ENCODE results near the gene CHIC2. TPM values are rescaled to one million over a fixed set of nuclear protein-coding genes. Genes with fewer than 3 reads are reported as not detected.

CHIC2 gene
- total RNA-seq, 1 experiment from 2014 or later, result 10.8 TPM

GRCh38 chr4:54016504-54016903 is 47.9 kb downstream of the CHIC2 start:
- no peak for TF ChIP-seq POLR2AphosphoS5 (IDR thresholded peaks at IDR 0.05; ENCODE audit: low read depth, low read length)
- TF ChIP-seq ZNF274 (IDR thresholded peaks at IDR 0.05; ENCODE audit: low read depth, low read length), result no peak
- TF ChIP-seq YY1 (IDR thresholded peaks at IDR 0.05; ENCODE audit: extremely low read depth, insufficient replicate concordance, low read depth, low read length), result no peak
- TF ChIP-seq RAD21 (IDR thresholded peaks at IDR 0.05; ENCODE audit: low read depth), result no peak
- TF ChIP-seq MAX (IDR thresholded peaks at IDR 0.05), result no peak
- no peak for TF ChIP-seq SP1 (IDR thresholded peaks at IDR 0.05; ENCODE audit: low read depth)
- H3K9ac ChIP-seq (ENCODE audit: low read length), result no peak overlapping the region
- no peaks in the 10 kb centered on the region for H3K4me1 ChIP-seq (ENCODE audit: control insufficient read depth in 1 of 2, insufficient read depth in 2 of 2, low read length in 2 of 2)
- ChIA-PET CTCF (no interaction called here), RAD21 (ENCODE audit: low non-redundant PET in 1 of 2, low total read pairs in 2 of 2, uncharacterized antibody in 2 of 2, unreplicated experiment in 2 of 2) (no interaction called here), POLR2A (no interaction called here)
- H3K36me3 ChIP-seq (ENCODE audit: control insufficient read depth in 1 of 2, insufficient read depth in 2 of 2, low read length in 2 of 2), result no peaks in the 10 kb centered on the region
- ATAC-seq, result no peak
- no peak overlapping the region for H2AFZ ChIP-seq (ENCODE audit: low read depth, low read length, poor library complexity, severe bottlenecking)
- no peak overlapping the region for H3K4me2 ChIP-seq (ENCODE audit: low read length)
- no peak for DNase-seq (ENCODE audit: low read depth, low spot score)
- peaks cover 4% of the 10 kb centered on the region; the same call in 1 of the 2 replicates for H4K20me1 ChIP-seq (ENCODE audit: insufficient read depth)
- no peak overlapping the region for H3K27ac ChIP-seq (ENCODE audit: low read depth, low read length)
- no peaks in the 10 kb centered on the region for H3K27me3 ChIP-seq (ENCODE audit: insufficient read depth, low read length)
- H3K79me2 ChIP-seq (ENCODE audit: insufficient read depth, low read length), result no peaks in the 10 kb centered on the region; the same call in 1 of the 2 replicates
- no peaks in the 10 kb centered on the region for H3K9me3 ChIP-seq (ENCODE audit: control insufficient read depth in 1 of 2, insufficient read depth in 1 of 2, low read depth in 1 of 2, low read length in 2 of 2)
- H3K9me2 ChIP-seq (ENCODE audit: insufficient read depth), result no peaks in the 10 kb centered on the region
- BruUV-seq (replicated peaks), result no TSS peak
- H3K4me3 ChIP-seq (replicated peaks in 1 of 2; ENCODE audit: low read depth in 1 of 2, low read length in 2 of 2), result no peak overlapping the region
- intact Hi-C loops (cut with micrococcal nuclease), result no loop called here

- DNase-seq (ENCODE audit: low read depth, low spot score) (no peak), ATAC-seq (no peak)
- Histone ChIP-seq H3K79me2 (ENCODE audit: insufficient read depth, low read length) (no peaks in the 10 kb centered on the region; the same call in 1 of the 2 replicates), H3K27ac (ENCODE audit: low read depth, low read length) (no peak overlapping the region), H3K9me2 (ENCODE audit: insufficient read depth) (no peaks in the 10 kb centered on the region), H3K9me3 (ENCODE audit: control insufficient read depth in 1 of 2, insufficient read depth in 1 of 2, low read depth in 1 of 2, low read length in 2 of 2) (no peaks in the 10 kb centered on the region), H3K4me3 (replicated peaks in 1 of 2; ENCODE audit: low read depth in 1 of 2, low read length in 2 of 2) (no peak overlapping the region), H3K4me1 (ENCODE audit: control insufficient read depth in 1 of 2, insufficient read depth in 2 of 2, low read length in 2 of 2) (no peaks in the 10 kb centered on the region), H4K20me1 (ENCODE audit: insufficient read depth) (peaks cover 4% of the 10 kb centered on the region; the same call in 1 of the 2 replicates), H3K9ac (ENCODE audit: low read length) (no peak overlapping the region), H3K4me2 (ENCODE audit: low read length) (no peak overlapping the region), H3K27me3 (ENCODE audit: insufficient read depth, low read length) (no peaks in the 10 kb centered on the region), H2AFZ (ENCODE audit: low read depth, low read length, poor library complexity, severe bottlenecking) (no peak overlapping the region), H3K36me3 (ENCODE audit: control insufficient read depth in 1 of 2, insufficient read depth in 2 of 2, low read length in 2 of 2) (no peaks in the 10 kb centered on the region)
- no TSS peak for BruUV-seq (replicated peaks)
- POLR2A ChIA-PET, result no interaction called here
- CTCF ChIA-PET, result no interaction called here
- RAD21 ChIA-PET (ENCODE audit: low non-redundant PET in 1 of 2, low total read pairs in 2 of 2, uncharacterized antibody in 2 of 2, unreplicated experiment in 2 of 2), result no interaction called here
- intact Hi-C loops (cut with micrococcal nuclease), result no loop called here
- TF ChIP-seq ELF1 (IDR thresholded peaks at IDR 0.05; ENCODE audit: borderline replicate concordance, low read depth) (no peak), ZFX (IDR thresholded peaks at IDR 0.05) (no peak), EZH2 (IDR thresholded peaks at IDR 0.05) (no peak), POLR2AphosphoS5 (IDR thresholded peaks at IDR 0.05; ENCODE audit: low read depth, low read length) (no peak), CEBPB (IDR thresholded peaks at IDR 0.05; ENCODE audit: low read depth) (no peak), SP1 (IDR thresholded peaks at IDR 0.05; ENCODE audit: low read depth) (no peak), CTCF (IDR thresholded peaks at IDR 0.05 in 2 of 3, conservative IDR thresholded peaks at IDR 0.05 in 1 of 3; ENCODE audit: borderline replicate concordance in 1 of 3, insufficient read depth in 1 of 3, low read depth in 2 of 3, low read length in 2 of 3) (no peak), ZNF274 (IDR thresholded peaks at IDR 0.05; ENCODE audit: low read depth, low read length) (no peak), JUND (IDR thresholded peaks at IDR 0.05) (no peak), SRF (IDR thresholded peaks at IDR 0.05; ENCODE audit: low read depth) (no peak), REST (IDR thresholded peaks at IDR 0.05; ENCODE audit: low read depth) (no peak), CBX3 (IDR thresholded peaks at IDR 0.05; ENCODE audit: low read depth) (no peak), POLR2A (IDR thresholded peaks at IDR 0.05; ENCODE audit: borderline replicate concordance, extremely low read depth, insufficient read depth, insufficient read length) (no peak), RAD21 (IDR thresholded peaks at IDR 0.05; ENCODE audit: low read depth) (no peak)
These were observed 48.9 kb downstream of the CHIC2 start for GRCh38 chr4:54015423-54016030.
